ENCODE data around the gene TBC1D8.
A peak's percentile ranks its signal among the peaks of the same experiment; 100 is the strongest.

Gene TBC1D8

GRCh38 chr2:100998235-100998573, 153.0 kb downstream of the TBC1D8 start:
- no peak for DNase-seq (ENCODE audit: low spot score)

- no peak for DNase-seq (ENCODE audit: low spot score)
These were observed 153.5 kb downstream of the TBC1D8 start for GRCh38 chr2:100997509-100998234.

GRCh38 chr2:100995309-100996075, 155.7 kb downstream of the TBC1D8 start:
- no peak for DNase-seq (ENCODE audit: low spot score)

- no peak for DNase-seq (ENCODE audit: low spot score)
These were observed 157.9 kb downstream of the TBC1D8 start for GRCh38 chr2:100993294-100993693.

- DNase-seq (ENCODE audit: low spot score) = no peak
These were observed 158.9 kb downstream of the TBC1D8 start for GRCh38 chr2:100992262-100992661.

GRCh38 chr2:100991404-100991773, 159.8 kb downstream of the TBC1D8 start:
- no peak for DNase-seq (ENCODE audit: low spot score)

- no peak for DNase-seq (ENCODE audit: low spot score)
These were observed 160.4 kb downstream of the TBC1D8 start for GRCh38 chr2:100990650-100991403.

GRCh38 chr2:100990166-100990565, 161.0 kb downstream of the TBC1D8 start:
- DNase-seq (ENCODE audit: low spot score) = no peak

GRCh38 chr2:100989666-100990065, 161.5 kb downstream of the TBC1D8 start:
- DNase-seq (ENCODE audit: low spot score) = no peak

GRCh38 chr2:100988630-100989417, 162.4 kb downstream of the TBC1D8 start:
- DNase-seq (ENCODE audit: low spot score) = no peak

- no peak for DNase-seq (ENCODE audit: low spot score)
These were observed 163.2 kb downstream of the TBC1D8 start for GRCh38 chr2:100987974-100988373.

GRCh38 chr2:100987536-100987935, 163.6 kb downstream of the TBC1D8 start:
- no peak for DNase-seq (ENCODE audit: low spot score)

GRCh38 chr2:100986157-100986556, 165.0 kb downstream of the TBC1D8 start:
- no peak for DNase-seq (ENCODE audit: low spot score)

- peak; percentile 76 for DNase-seq (ENCODE audit: low spot score)
These were observed 166.3 kb downstream of the TBC1D8 start for GRCh38 chr2:100984892-100985307.

- DNase-seq (ENCODE audit: low spot score) = no peak
These were observed 167.4 kb downstream of the TBC1D8 start for GRCh38 chr2:100983684-100984310.

GRCh38 chr2:100983201-100983600, 168.0 kb downstream of the TBC1D8 start:
- DNase-seq (ENCODE audit: low spot score) = no peak

- no peak for DNase-seq (ENCODE audit: low spot score)
These were observed 168.7 kb downstream of the TBC1D8 start for GRCh38 chr2:100982431-100982861.

- DNase-seq (ENCODE audit: low spot score) = no peak
These were observed 170.2 kb downstream of the TBC1D8 start for GRCh38 chr2:100981011-100981410.

GRCh38 chr2:100980046-100980445, 171.1 kb downstream of the TBC1D8 start:
- DNase-seq (ENCODE audit: low spot score) = no peak

GRCh38 chr2:100978582-100979191, 172.5 kb downstream of the TBC1D8 start:
- DNase-seq (ENCODE audit: low spot score) = no peak

- no peak for DNase-seq (ENCODE audit: low spot score)
These were observed 173.7 kb downstream of the TBC1D8 start for GRCh38 chr2:100977511-100977910.

All from SW480 (cell line).